Epithelial cell of proximal tubule (primary cell): ENCODE measurements around the gene SWSAP1. TPM values are rescaled to one million over a fixed set of nuclear protein-coding genes. Genes with fewer than 3 reads are reported as not detected.

ENCODE experiments used
- DNase-seq: peaks from one replicate; pipeline ENCODE4 v3.0.0-alpha.2; 2011; ENCODE audit warnings: low read depth
- H3K4me3 ChIP-seq: 2 replicates; pipeline ENCODE4 v1.5.1; 2011; ENCODE audit warnings: low read depth, mild to moderate bottlenecking, low read length
- total RNA-seq: library from RNA; depleted of rRNA; stranded (reverse); fragments of >200 nt; gene quantifications from 2 replicates; pipeline ENCODE4 v1.2.3, GENCODE V29; 2015
- TF ChIP-seq, protein P1 (sequence below): conservative IDR thresholded peaks from 2 replicates; pipeline ENCODE4 v1.5.1; 2012; ENCODE audit warnings: low read depth, mild to moderate bottlenecking, low read length

SWSAP1 gene
- total RNA-seq, 1 donor from 2014 or later: 1.2 TPM

DNA sequence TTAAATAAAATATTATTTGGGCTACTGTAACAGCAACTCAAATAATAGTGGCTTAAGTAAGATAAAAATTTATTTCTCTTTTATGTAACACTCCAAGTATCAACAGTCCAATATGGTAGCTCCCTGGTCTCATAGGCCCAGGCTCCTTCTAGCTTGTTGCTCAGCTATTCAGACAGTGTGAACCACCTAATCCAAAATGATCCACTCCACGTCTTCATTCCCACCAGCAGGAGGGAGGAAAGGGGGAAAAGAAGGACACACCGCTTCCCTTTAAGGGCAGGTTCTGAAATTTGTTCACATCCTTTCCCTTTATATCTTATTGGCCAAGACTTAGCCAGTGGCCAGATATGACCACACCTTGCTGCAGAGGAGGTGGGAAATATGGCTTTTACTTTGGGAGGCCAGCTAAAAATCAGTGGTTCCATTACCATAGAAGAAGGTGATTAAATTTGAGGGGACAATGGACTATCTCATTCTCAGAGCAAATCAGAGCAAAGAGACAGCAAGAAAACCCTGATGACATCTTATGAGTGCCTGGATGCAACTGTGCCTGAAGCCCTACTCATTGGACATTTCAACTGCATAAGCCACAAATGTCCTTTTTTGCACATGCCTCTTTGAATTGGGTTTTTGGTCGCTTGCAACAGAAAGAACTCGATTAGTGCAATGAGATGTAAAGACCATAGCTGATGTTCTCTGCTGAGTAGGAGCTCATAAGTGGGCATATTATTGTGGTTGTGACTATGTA is 16.6 kb downstream of the SWSAP1 start:
- no peak for DNase-seq
- TF ChIP-seq, protein P1, sequence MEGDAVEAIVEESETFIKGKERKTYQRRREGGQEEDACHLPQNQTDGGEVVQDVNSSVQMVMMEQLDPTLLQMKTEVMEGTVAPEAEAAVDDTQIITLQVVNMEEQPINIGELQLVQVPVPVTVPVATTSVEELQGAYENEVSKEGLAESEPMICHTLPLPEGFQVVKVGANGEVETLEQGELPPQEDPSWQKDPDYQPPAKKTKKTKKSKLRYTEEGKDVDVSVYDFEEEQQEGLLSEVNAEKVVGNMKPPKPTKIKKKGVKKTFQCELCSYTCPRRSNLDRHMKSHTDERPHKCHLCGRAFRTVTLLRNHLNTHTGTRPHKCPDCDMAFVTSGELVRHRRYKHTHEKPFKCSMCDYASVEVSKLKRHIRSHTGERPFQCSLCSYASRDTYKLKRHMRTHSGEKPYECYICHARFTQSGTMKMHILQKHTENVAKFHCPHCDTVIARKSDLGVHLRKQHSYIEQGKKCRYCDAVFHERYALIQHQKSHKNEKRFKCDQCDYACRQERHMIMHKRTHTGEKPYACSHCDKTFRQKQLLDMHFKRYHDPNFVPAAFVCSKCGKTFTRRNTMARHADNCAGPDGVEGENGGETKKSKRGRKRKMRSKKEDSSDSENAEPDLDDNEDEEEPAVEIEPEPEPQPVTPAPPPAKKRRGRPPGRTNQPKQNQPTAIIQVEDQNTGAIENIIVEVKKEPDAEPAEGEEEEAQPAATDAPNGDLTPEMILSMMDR: no peak
- H3K4me3 ChIP-seq: no peak overlapping the region

DNA sequence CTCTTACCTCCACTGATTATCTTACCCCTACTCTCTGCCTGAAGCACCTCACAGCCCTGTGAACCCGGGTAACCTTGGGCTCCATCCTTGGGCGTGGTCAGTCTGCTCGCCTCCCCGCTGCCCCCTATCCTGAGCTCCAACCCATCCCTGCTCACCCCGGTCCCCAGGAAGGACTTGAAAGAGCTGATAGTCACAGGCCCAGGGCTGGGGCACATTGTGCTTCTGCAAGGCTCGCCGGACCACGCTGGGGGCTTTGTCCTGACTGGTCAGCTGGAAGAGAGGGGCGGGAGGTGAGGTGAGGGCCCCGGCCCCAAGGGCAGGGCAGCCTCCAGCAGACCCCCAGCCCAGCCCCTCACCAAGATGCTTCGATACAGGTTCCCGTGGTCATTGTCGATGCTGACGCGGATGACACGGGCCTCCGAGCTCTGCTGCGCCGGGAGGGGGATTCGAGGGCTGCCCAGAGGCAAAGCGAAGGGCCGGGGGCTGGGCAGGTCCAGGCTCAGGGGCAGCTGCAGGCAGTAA is 22.7 kb downstream of the SWSAP1 start:
- DNase-seq: no peak
- TF ChIP-seq, protein P1: no peak
- H3K4me3 ChIP-seq: no peak overlapping the region

DNA sequence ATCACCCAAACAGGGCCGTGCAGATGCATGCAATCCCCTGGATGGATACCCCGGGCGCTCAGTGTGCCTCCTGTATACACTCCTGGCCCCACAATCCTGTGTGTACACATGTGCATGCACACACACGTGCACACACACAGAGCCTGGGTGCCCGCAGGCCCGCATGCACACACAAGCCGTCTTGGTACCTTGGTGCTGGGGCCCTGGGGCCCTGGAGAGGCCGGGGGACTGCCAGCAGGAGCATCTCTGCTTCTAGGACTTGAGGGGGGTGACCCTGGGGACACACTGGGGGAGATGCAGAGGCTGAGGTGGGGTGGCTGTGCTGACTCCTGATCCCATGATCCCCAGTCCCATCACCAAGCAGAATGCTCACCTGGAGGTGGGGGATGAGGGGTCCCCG is 25.2 kb downstream of the SWSAP1 start:
- no peak overlapping the region for H3K4me3 ChIP-seq
- DNase-seq: no peak
- TF ChIP-seq, protein P1: no peak

DNA sequence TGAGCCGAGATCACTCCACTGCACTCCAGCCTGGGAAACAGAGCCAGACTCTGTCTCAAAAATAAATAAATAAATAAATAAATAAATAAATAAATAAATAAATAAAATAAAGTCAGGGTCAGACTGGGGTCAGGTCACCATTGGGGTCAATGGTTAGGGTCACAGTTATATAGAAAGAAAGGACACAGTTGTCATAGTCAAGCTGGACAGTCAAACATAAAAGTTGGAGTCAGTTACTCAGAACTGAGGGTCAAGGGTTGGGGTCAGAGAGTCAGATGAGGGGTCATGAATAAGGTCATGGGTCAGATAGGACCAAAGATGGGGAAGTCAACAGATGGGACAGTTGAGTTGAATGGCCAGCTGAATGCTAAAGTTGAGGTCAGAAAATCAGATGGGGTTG is 26.3 kb downstream of the SWSAP1 start:
- no peak for DNase-seq
- H3K4me3 ChIP-seq: no peak overlapping the region
- TF ChIP-seq, protein P1: no peak

DNA sequence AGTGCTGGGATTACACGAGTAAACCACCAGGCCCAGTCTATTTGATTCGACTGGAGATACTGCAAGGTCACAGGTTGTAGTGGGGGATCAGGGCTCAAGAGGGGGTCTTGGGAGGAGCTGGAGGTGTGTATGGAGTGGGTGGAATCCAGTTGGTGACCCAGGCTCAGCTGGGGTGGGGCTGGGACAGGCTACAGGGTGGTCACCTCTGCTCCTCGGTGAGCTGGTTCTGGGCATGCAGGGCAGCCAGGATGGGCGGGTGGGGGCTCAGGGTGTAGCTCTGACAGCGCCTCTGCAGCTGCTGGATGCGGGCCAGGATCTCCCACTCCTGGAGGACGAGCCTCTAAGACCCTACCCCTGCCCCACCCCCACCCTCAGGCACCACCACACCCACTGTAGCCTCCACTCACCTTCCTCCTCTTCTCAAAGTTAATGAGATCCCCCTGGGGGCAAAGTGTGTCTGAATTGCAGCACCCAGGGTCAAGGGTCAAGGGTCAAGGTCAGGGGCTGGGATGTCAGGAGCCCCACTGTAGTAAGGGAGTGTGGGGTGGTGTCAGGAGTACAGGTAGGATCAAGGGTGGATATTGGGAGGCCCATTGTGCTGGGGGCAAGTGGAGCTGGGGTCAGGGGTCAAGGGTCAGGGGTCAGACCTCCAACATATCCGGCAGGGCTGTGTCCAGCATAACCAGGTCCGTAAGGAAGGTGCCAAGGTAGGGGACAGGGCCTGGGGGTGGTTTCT is 27.5 kb downstream of the SWSAP1 start:
- no peak for DNase-seq

DNA sequence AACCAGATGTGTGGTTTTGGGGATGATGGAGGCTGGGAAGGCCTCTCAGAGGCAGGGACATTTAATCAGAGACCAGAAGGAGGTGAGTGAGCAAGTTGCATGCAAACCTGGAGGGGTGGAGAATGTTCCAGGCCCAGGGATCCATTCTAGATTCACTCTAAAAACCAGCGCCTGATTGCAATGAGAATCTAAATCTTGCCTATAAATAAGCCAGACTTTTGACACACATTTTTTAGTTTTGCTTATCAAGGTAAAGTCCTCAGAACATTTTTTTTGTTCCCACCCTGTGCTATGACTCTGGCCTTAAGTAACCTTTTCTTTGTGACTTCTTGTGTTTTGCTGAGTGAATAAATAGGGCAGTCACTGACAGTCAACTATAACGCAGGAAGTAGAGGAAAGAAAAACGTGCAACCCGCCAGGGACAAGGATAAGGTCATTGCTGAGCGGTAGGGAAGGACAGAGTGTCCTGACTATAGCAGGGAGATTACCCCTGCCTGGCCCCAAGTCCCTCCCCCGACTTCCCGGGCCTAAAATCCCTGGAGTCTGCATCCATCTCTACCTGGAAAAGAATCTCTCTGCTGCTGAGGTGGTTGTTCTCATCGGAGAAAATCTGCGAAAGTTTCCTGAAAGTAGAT is 30.2 kb downstream of the SWSAP1 start:
- TF ChIP-seq, protein P1: no peak
- no peak overlapping the region for H3K4me3 ChIP-seq
- DNase-seq: no peak

More for the DNA sequence above, 27.5 kb downstream of the SWSAP1 start:
- H3K4me3 ChIP-seq: no peak overlapping the region
- TF ChIP-seq, protein P1: no peak
